ENCODE results near the gene WDR13.
A peak's percentile ranks its signal among the peaks of the same experiment; 100 is the strongest.
"Not testable (repeated sequence)": the region's sequence is repeated elsewhere in the genome, so short reads cannot be mapped to it uniquely, and the experiment has no call there.

Gene WDR13

DNA sequence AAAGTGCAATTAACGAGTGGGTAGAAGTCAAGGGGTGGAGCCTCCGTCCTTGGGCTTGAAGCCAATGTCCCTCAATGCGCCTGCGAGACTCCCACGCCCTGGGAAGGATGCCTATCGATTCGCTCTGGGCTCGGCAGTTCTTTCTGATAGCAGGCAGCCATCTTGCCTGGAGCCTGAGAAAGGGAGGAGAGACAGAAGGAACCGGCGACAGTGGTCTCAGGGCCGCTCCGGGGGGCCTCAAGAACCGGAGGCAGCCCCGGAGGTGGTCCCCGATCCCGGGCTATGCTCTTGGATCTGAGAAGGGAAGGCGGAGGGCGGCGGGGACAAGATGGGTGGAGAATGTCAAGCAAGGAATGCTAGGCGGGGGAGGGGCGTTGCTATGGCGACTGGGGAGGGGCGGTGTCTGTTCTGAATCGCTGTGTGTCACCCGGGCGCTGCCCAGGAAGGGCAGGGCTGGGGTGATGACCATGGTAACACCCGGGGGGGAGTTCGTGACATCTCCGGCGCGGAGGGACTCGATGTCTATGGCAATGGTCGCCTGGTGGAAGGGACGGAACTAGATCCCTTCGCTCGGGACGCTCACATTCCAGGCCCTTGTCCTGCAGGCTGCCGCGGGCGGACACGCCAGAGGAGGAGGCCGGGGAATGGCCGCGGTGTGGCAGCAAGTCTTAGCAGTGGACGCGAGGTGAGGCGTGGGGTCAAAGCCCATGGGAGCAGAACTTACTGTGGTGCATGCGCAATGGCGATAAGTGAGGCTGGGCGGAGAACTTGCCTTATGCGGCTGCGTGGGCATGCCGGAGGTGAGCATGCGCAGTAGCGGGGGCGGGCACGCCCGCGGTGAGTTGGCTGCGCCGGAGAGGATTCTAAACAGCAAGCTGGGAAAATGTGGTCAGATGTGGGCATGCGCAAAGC is at the start of gene WDR13:
TSS of gene WDR13 (plus strand) at position 140 of the 912 bp plus-strand sequence. CDS start at position 645, 505 bp downstream.
- peak; percentile 61 for DNase-seq

DNA sequence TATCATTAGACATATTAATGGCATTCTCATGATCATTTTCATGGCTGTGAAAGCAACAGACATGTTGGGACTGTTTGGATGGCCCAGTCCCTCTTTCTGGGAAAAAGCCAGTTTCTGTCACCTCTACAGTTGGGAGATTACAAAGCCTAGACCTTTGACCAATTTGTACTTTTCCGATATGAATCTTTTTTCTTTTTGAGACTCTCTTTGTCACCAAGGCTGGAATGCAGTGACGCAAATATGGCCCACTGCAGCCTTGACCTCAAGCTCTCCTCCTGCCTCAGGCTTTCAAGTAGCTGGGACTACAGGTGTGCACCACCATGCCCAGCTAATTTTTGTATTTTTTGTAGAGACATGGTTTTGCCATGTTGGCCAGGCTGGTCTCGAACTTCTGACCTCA is 48.4 kb upstream of the WDR13 start:
- DNase-seq, result no peak

DNA sequence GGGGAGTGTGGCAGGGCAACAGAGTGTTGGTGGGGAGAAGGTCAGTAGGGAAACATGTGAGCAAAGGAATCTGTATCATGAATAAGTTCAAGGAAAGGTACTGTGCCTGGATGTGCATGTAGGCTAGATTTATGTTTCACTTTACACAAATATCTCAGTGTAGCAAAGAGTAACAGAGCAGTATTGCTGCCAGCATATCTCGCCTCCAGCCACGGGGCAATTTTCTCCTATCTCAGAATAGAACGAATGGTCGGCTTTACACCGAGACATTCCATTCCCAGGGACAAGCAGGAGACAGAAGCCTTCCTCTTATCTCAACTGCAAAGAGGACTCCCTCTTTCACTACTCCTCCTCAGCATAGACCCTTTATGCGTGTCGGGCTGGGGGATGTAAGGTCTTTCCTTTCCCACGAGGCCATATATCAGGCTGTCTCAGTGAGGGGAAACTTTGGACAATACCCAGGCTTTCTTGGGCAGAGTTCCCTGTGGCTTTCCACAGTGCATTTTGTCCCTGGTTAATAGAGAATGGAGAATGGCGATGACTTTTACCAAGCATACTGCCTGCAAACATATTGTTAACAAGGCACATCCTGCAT is 41.5 kb upstream of the WDR13 start:
- not testable (repeated sequence) for DNase-seq

- no peak for DNase-seq
Observed at GRCh38 chrX:48558271-48558670, 39.0 kb upstream of the WDR13 start.

DNA sequence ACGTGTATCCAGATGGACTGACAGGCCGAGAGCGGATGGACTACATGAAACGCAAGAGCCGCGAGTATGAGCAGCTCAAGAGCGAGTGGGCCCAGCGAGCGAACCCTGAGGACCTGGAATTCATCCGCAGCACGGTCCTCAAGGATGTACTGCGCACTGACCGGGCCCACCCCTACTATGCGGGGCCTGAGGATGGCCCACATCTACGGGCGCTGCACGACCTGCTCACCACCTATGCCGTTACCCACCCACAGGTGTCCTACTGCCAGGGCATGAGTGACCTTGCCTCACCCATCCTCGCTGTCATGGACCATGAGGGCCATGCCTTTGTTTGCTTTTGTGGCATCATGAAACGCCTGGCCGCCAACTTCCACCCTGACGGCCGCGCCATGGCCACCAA is 37.7 kb upstream of the WDR13 start:
- no peak for DNase-seq

DNA sequence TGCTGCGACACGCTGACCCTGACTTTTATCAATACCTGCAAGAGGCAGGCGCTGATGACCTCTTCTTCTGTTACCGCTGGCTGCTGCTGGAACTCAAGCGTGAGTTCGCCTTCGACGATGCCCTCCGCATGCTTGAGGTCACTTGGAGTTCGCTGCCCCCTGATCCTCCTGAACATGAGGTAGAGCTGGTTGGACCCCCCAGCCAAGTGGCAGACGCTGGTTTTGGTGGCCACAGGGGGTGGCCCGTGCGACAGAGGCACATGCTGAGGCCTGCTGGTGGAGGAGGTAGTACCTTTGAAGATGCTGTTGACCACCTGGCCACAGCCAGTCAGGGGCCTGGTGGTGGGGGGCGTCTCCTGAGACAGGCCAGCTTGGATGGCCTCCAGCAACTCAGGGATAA is 37.2 kb upstream of the WDR13 start:
- no peak for DNase-seq

GRCh38 chrX:48560681-48561080 is 36.6 kb upstream of the WDR13 start:
- DNase-seq, result no peak

- peak; percentile 15 for DNase-seq
Observed at GRCh38 chrX:48569958-48570357, 27.3 kb upstream of the WDR13 start.

- no peak for DNase-seq
Observed at GRCh38 chrX:48573690-48574269, 23.5 kb upstream of the WDR13 start.

GRCh38 chrX:48574270-48575266 is 22.7 kb upstream of the WDR13 start, which contains the start of gene RBM3:
RBM3 (plus strand) TSS chrX:48574484; CDS start chrX:48575181, 697 bp downstream.
- peak; percentile 73 for DNase-seq

GRCh38 chrX:48575642-48576041 is 21.6 kb upstream of the WDR13 start:
- no peak for DNase-seq

DNA sequence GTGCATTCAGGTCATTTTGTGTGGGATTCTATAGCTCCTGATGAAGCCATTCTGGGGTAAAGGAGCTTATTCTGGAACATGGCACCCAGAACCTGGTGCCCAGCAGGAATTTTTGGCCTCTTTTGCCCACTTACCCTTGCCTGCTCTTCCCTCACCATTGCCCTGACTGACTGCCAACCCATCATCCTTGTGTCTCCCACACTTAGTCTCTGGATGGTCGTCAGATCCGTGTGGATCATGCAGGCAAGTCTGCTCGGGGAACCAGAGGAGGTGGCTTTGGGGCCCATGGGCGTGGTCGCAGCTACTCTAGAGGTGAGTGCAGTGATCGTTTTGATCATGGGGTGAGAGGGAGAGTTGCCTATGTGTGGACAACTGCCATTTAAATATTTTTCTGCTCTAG is 21.2 kb upstream of the WDR13 start:
- DNase-seq, result no peak

DNA sequence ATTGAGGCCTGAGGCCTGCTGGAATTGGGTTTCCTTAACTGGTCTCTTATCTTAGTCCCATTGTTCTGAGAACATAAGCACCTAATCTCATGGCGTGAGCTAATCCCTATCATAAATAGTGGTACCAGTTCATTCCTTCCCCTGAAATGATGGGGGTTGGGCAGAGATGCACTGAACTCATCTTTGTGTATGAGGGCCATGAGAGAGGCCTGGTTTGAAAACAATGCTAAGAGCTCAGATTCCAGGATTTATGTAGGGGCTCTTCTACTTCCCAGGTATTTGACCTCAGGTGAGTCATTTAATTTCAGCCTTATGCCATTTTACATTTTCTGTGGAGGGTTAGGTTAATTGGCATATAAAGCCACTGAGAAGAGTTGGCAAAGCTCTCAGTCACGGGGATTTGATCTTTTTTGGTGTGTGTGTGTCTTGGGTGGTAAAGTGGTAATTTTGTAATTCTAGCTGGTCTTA is 18.6 kb upstream of the WDR13 start:
- no peak for DNase-seq

- DNase-seq, result no peak
Observed at GRCh38 chrX:48579259-48579658, 18.0 kb upstream of the WDR13 start.

DNA sequence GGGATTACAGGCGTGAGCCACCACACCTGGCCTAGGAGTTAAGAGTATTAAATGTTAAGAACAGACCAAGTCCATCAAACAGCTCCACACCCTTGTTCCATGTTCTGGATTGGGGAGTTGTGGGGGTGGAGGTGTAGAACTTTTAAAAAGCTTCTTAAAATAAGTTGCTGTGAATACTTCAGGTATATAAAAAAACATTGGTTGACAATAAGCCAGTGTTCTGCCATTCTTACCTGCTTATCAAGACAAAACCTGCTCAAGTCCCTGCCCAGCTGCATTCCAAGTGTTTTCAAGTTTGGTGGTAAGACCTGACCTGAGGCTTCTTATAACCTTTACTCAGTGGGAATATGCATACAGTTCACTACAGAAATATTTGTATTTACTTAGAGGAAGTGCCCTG is 16.6 kb upstream of the WDR13 start:
- no peak for DNase-seq

- no peak for DNase-seq
Observed at GRCh38 chrX:48584698-48585097, 12.6 kb upstream of the WDR13 start.

- no peak for DNase-seq
Observed at GRCh38 chrX:48589482-48590162, 7.7 kb upstream of the WDR13 start.

DNA sequence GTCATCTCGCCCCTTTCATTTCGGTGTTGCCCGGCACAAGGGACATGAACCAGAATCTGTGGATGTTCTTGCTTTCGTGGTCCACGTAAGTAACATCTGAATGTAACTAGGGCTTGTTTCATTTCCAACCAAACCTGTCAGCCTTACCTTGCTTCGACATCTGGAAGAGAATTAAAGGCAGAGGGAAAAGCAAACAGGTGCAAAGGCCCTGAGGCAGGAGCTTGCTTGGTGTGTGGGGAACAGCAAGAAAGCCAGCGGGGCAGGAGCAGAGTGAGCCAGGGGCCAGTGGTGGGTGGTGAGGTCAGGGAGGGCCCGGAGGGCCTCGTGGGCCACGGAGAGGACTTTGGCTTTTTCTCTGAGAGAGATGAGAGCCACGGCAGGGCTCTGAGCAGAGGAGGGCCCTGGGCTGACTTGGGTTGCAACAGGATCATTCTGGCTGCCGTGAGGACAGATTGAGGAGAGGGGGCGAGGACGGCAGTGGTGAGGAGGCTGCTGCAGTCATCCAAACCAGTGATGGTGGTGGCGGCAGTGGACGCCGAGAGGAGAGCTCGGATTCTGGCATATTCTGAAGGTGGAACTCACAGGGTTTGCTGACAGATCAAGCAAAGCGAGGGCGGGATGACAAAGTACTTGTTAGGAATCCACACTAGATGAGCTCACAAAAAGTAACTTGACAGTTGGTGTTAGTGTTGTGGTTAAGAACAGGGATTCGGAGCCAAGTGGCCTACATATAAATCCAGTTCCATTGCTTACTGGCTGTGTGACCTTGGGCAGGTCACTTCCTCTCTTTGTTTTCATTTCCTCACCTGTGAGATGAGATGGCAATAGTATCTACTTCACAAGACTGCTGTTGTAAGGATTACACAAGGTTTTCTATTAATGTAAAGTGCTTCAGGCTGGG is 6.8 kb upstream of the WDR13 start:
- DNase-seq, result no peak

GRCh38 chrX:48591255-48591791 is 6.0 kb upstream of the WDR13 start:
- DNase-seq, result no peak

DNA sequence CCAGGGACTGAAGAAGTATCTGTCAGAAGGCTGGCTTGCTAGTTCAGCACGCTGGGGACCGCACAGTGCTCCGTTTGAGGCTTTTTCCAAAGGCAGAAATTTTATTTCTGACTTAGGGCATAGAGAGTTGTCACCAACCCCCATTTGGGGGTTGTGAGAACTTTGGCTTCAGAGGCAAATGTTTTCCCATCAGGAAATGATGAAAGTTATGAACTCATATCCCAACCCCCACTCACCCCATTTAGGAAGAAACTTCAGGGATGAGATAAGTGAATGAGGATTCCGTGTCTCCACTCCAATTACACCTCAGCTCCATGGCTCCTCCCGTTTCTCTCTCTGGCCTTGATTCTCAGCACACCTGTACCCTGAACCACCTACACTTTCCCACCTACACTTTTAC is 4.3 kb upstream of the WDR13 start:
- DNase-seq, result no peak

DNA sequence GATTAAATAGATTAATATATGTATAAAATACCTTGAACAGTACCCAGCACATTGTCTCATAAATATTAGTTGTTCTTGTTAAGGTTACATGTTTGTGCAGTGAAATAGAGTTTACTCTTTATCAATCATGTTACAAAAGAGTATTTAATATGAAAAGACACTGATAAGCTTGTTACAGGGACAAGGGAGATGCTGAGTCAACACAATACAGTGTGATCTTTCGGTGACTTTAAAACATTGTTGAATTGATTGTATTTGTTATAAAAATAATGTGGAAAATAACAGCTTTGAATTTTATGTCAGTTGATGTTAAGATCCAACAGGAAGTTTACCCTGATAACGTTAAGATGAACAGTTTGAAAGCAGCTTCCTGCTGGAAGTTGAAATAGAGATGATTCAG is 1.4 kb upstream of the WDR13 start:
- no peak for DNase-seq

All from GF-D8 (cell line).